HepG2 (cell line): ENCODE measurements around the gene TBC1D30. TPM values are rescaled to one million over a fixed set of nuclear protein-coding genes. Genes with fewer than 3 reads are reported as not detected.
A peak's percentile ranks its signal among the peaks of the same experiment; 100 is the strongest.

ENCODE experiments used
- ATAC-seq: fragments of 200-7000 bp; cut with Tn5 transposase; 3 replicates; pipeline ENCODE4 v1.9.1; 2020; ENCODE audit warnings: mild to moderate bottlenecking, moderate library complexity
- BruUV-seq: library from RNA; stranded (reverse); fragments of 400-500 nt; replicated peaks from 2 replicates; lab custom pipeline; 2021; lab: Mats Ljungman, UMichigan
- CTCF ChIA-PET: fragments of 300-600 bp; formaldehyde crosslinking; extraction: SDS; loops from one replicate; lab custom pipeline; 2021; ENCODE audit warnings: low total read pairs, inconsistent platforms, low intra/inter-chr PET ratio; lab: Yijun Ruan, JAX
- POLR2A ChIA-PET: fragments of 350-600 bp; sonication (Branson Sonifier 250); formaldehyde crosslinking; loops from one replicate; lab custom pipeline; 2020; ENCODE audit warnings: antibody characterized with exemption, inconsistent platforms; lab: Yijun Ruan, JAX
- DNase-seq: peaks from one replicate; pipeline ENCODE4 v3.0.0-alpha.2; 2015; ENCODE audit warnings: low spot score
- FAIRE-seq: peaks from 3 replicates; lab custom pipeline; 2011; peaks lifted over from hg19 to GRCh38; lab: Jason Lieb, UNC
- H2AFZ ChIP-seq: one replicate; pipeline ENCODE4 v1.6.1; 2011; ENCODE audit warnings: low read length, inconsistent platforms
- H3K27ac ChIP-seq: fragments of 300-600 bp; 3 replicates; pipeline ENCODE4 v1.8.0; 2011; ENCODE audit warnings: mixed run types, mild to moderate bottlenecking, mixed read lengths, low read length, inconsistent platforms; ENCODE audit not compliant: insufficient read depth; ENCODE audit errors: extremely low read length
- H3K27me3 ChIP-seq, 2 experiments: fragments of 200-600 bp in 1 of 2; 2 replicates in 1 of 2; 3 replicates in 1 of 2; pipeline versions ENCODE4 v1.6.0 to v1.8.0; 2011; ENCODE audit warnings: low read length in 2 of 2, mild to moderate bottlenecking in 2 of 2, moderate library complexity in 2 of 2, inconsistent platforms in 1 of 2; ENCODE audit not compliant: insufficient read depth in 2 of 2, control insufficient read depth in 1 of 2
- H3K36me3 ChIP-seq, 2 experiments: fragments of 200-600 bp in 1 of 2; replicated peaks in 1 of 2; 2 replicates in 1 of 2; 3 replicates in 1 of 2; pipeline versions ENCODE4 v1.5.1 to v1.8.0; 2011; ENCODE audit warnings: low read length in 2 of 2, inconsistent platforms in 1 of 2; ENCODE audit not compliant: insufficient read depth in 2 of 2, control insufficient read depth in 1 of 2
- H3K4me1 ChIP-seq: 2 replicates; pipeline ENCODE4 v1.5.1; 2012; ENCODE audit warnings: low read length, inconsistent platforms; ENCODE audit not compliant: insufficient read depth
- H3K4me2 ChIP-seq: 2 replicates; pipeline ENCODE4 v1.6.0; 2011; ENCODE audit warnings: low read depth, low read length, inconsistent platforms
- H3K4me3 ChIP-seq, 3 experiments: fragments of 200-600 bp in 1 of 3; sonication (generic), shearing (Covaris generic) in 1 of 3; replicated peaks in 1 of 3; 2 replicates each; pipeline ENCODE4 v1.5.1; 2011 to 2016; ENCODE audit warnings: low read length in 3 of 3, inconsistent platforms in 2 of 3, low read depth in 2 of 3, mild to moderate bottlenecking in 2 of 3, control low read depth in 1 of 3, mixed read lengths in 1 of 3; ENCODE audit not compliant: insufficient read depth in 1 of 3
- H3K79me2 ChIP-seq: one replicate; pipeline ENCODE4 v1.6.1; 2011; ENCODE audit warnings: low read length, inconsistent platforms; ENCODE audit not compliant: insufficient read depth
- H3K9ac ChIP-seq: 2 replicates; pipeline ENCODE4 v1.6.0; 2011; ENCODE audit warnings: mild to moderate bottlenecking, low read depth, low read length, inconsistent platforms; ENCODE audit not compliant: insufficient read depth
- H3K9me3 ChIP-seq: 2 replicates; pipeline ENCODE4 v1.5.1; 2012; ENCODE audit warnings: mild to moderate bottlenecking, low read length
- H4K20me1 ChIP-seq: 2 replicates; pipeline ENCODE4 v1.6.0; 2011; ENCODE audit warnings: inconsistent platforms, mild to moderate bottlenecking, low read length, moderate library complexity; ENCODE audit not compliant: insufficient read depth
- HOXA9 ChIP-seq: sonication (generic); formaldehyde crosslinking; IDR thresholded peaks from 2 replicates; pipeline ENCODE4 v1.8.1; 2022; ENCODE audit warnings: missing genetic modification reagents, mild to moderate bottlenecking, moderate library complexity, borderline replicate concordance
- MED13 ChIP-seq: sonication (generic); formaldehyde crosslinking; IDR thresholded peaks from 2 replicates; pipeline ENCODE4 v1.5.0; 2020; ENCODE audit warnings: missing genetic modification reagents
- MTF2 ChIP-seq: sonication (generic); formaldehyde crosslinking; IDR thresholded peaks from 2 replicates; pipeline ENCODE4 v1.5.0; 2020; ENCODE audit warnings: missing genetic modification reagents, borderline replicate concordance
- MYC ChIP-seq: sonication (generic); formaldehyde crosslinking; IDR thresholded peaks from 2 replicates; pipeline ENCODE4 v1.9.0; 2021; ENCODE audit warnings: missing genetic modification reagents, borderline replicate concordance
- POGZ ChIP-seq: sonication (generic); formaldehyde crosslinking; IDR thresholded peaks from 2 replicates; pipeline ENCODE4 v1.4.0; 2020; ENCODE audit warnings: mild to moderate bottlenecking, missing genetic modification reagents
- POLR2AphosphoS2 ChIP-seq: IDR thresholded peaks from 2 replicates; pipeline ENCODE4 v1.6.1; 2011; ENCODE audit warnings: low read depth, low read length, improper control_type of control experiment
- ZNF468 ChIP-seq: sonication (generic); formaldehyde crosslinking; IDR thresholded peaks from 2 replicates; pipeline ENCODE4 v1.8.0; 2022; ENCODE audit warnings: mild to moderate bottlenecking, moderate library complexity, missing genetic modification reagents
- WGBS: methylation state at CpG from one replicate; pipeline ENCODE4 v1.1.6; 2017; ENCODE audit warnings: low lambda C conversion rate; 5-methylcytosine and 5-hydroxymethylcytosine counted together
- in situ Hi-C: cut with HindIII; loops from 2 replicates; pipeline ENCODE4 v1.10.0; 2017; ENCODE audit warnings: low pct_unique_long_range_greater_than_20kb; ENCODE audit not compliant: extremely low pct_ligation_motif_present
- intact Hi-C: fragments of 100-400 bp; cut with micrococcal nuclease; formaldehyde crosslinking; loops from one replicate; pipeline ENCODE4 v1.10.0; 2022; ENCODE audit not compliant: unreplicated experiment
- polyA plus RNA-seq, 8 experiments: library from polyadenylated mRNA; depleted of rRNA in 3 of 8; stranded (reverse) in 7 of 8; unstranded in 1 of 8; fragments of >200 nt; fragmentation: Illumina TruSeq in 4 of 8; extraction: Trizol in 4 of 8; gene quantifications; 2 replicates each; pipeline versions ENCODE4 v1.2.1 to v1.2.3, GENCODE V29; 2011 to 2016; ENCODE audit warnings: low read depth in 4 of 8, missing spikeins in 1 of 8, mixed read lengths in 1 of 8; ENCODE audit not compliant: insufficient read depth in 1 of 8
- total RNA-seq, 5 experiments: library from RNA; depleted of rRNA; stranded (reverse); fragments of >200 nt; fragmentation: Illumina TruSeq; extraction: Trizol; gene quantifications; 2 replicates each; pipeline ENCODE4 v1.2.3, GENCODE V29; 2016; ENCODE audit warnings: low read depth in 1 of 5
- TF ChIP-seq, protein P1 (sequence below): sonication (generic); formaldehyde crosslinking; IDR thresholded peaks from 2 replicates; pipeline ENCODE4 v1.5.0; 2020; ENCODE audit warnings: missing genetic modification reagents
- TF ChIP-seq, protein P2 (sequence below): IDR thresholded peaks from 2 replicates; pipeline ENCODE4 v1.6.1; 2016; ENCODE audit warnings: low read depth
- TF ChIP-seq, protein P3 (sequence below): sonication (generic); formaldehyde crosslinking; IDR thresholded peaks from 2 replicates; pipeline ENCODE4 v1.5.0; 2020; ENCODE audit warnings: missing genetic modification reagents, mild to moderate bottlenecking, borderline replicate concordance
- TF ChIP-seq, protein P4 (sequence below), 2 experiments: sonication (generic) in 1 of 2; formaldehyde crosslinking in 1 of 2; IDR thresholded peaks; 2 replicates each; pipeline versions ENCODE4 v1.6.1 to v1.9.0; 2014 to 2022; ENCODE audit warnings: antibody characterized with exemption in 1 of 2, borderline replicate concordance in 1 of 2, inconsistent platforms in 1 of 2, low read depth in 1 of 2, missing genetic modification reagents in 1 of 2

Gene TBC1D30
- total and polyA plus RNA-seq, 2 of the 13 experiments (the other 11 are each of a cell fraction or from before 2014, with no cell fraction given), result 0.42 to 0.67 TPM

DNA sequence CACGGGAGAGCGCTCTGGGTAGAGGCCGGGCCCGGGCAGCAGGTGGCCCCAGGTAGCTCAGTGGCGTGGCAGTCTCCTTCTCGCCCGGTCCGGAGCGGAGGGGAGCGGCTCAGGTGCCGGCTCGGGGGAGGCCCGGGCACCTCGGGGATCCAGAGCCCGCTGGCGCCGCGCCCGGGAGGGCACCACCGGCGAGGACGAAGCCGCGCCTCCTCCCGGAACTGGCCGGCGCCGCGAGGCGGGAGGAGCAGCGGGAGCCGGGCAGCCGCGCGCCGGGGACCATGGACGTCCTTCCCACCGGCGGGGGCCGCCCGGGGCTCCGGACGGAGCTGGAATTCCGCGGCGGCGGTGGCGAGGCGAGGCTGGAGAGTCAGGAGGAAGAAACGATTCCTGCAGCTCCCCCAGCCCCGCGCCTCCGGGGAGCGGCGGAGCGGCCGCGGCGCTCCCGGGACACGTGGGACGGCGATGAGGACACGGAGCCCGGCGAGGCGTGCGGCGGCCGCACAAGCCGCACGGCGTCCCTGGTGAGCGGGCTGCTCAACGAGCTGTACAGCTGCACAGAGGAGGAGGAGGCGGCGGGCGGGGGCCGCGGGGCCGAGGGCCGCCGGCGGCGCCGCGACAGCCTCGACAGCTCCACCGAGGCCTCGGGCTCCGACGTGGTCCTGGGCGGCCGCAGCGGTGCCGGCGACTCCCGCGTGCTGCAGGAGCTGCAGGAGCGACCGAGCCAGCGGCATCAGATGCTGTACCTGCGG lies 43.7 kb upstream of the TBC1D30 start:
- POLR2A ChIA-PET, result interaction anchor here (1.0 to 1.3 kb wide), 2 partner anchors 14 to 16 kb away, joined by 3 read pairs; no protein-coding TSS in a partner anchor
- peak overlapping the region; percentile 10 to 58 (median 46); a peak in 5 of 6 replicates for H3K4me3 ChIP-seq
- no peak overlapping the region for H2AFZ ChIP-seq
- CTCF ChIA-PET, result no interaction called here
- H3K4me1 ChIP-seq, result peaks cover 28% of the 10 kb centered on the region
- ATAC-seq, result peak; percentile 94
- peaks cover 2% of the 10 kb centered on the region for H3K9me3 ChIP-seq
- BruUV-seq, result no TSS peak
- no peak for DNase-seq
- FAIRE-seq, result no peak
- H4K20me1 ChIP-seq, result no peaks in the 10 kb centered on the region
- intact Hi-C loops (no loop called here), in situ Hi-C loops (no loop called here)
- no peak overlapping the region for H3K9ac ChIP-seq
- peak overlapping the region; percentile 74 for H3K4me2 ChIP-seq
- no peaks in the 10 kb centered on the region for H3K79me2 ChIP-seq
- H3K27me3 ChIP-seq, result peaks cover 2 to 35% of the 10 kb centered on the region in 2 experiments; a peak in 4 of 5 replicates
- no peaks in the 10 kb centered on the region for H3K36me3 ChIP-seq
- H3K27ac ChIP-seq, result no peak overlapping the region
- WGBS, result 0% methylated on average over 5 of the region's 103 CpGs
- TF ChIP-seq, protein P1, sequence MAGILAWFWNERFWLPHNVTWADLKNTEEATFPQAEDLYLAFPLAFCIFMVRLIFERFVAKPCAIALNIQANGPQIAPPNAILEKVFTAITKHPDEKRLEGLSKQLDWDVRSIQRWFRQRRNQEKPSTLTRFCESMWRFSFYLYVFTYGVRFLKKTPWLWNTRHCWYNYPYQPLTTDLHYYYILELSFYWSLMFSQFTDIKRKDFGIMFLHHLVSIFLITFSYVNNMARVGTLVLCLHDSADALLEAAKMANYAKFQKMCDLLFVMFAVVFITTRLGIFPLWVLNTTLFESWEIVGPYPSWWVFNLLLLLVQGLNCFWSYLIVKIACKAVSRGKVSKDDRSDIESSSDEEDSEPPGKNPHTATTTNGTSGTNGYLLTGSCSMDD (CRISPR knock-in tag), result no peak
- TF ChIP-seq MYC (CRISPR knock-in tag) (no peak), ZNF468 (CRISPR knock-in tag) (no peak), MTF2 (no peak), MED13 (CRISPR knock-in tag) (no peak), POGZ (CRISPR knock-in tag) (no peak), POLR2AphosphoS2 (no peak), HOXA9 (CRISPR knock-in tag) (0 out of 2 replicates have a peak, but pooled peaks have one; percentile 36)
- TF ChIP-seq, protein P2, sequence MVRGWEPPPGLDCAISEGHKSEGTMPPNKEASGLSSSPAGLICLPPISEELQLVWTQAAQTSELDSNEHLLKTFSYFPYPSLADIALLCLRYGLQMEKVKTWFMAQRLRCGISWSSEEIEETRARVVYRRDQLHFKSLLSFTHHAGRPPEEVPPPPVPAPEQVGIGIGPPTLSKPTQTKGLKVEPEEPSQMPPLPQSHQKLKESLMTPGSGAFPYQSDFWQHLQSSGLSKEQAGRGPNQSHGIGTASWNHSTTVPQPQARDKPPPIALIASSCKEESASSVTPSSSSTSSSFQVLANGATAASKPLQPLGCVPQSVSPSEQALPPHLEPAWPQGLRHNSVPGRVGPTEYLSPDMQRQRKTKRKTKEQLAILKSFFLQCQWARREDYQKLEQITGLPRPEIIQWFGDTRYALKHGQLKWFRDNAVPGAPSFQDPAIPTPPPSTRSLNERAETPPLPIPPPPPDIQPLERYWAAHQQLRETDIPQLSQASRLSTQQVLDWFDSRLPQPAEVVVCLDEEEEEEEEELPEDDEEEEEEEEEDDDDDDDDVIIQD (CRISPR knock-in tag), result no peak
- TF ChIP-seq, protein P3, sequence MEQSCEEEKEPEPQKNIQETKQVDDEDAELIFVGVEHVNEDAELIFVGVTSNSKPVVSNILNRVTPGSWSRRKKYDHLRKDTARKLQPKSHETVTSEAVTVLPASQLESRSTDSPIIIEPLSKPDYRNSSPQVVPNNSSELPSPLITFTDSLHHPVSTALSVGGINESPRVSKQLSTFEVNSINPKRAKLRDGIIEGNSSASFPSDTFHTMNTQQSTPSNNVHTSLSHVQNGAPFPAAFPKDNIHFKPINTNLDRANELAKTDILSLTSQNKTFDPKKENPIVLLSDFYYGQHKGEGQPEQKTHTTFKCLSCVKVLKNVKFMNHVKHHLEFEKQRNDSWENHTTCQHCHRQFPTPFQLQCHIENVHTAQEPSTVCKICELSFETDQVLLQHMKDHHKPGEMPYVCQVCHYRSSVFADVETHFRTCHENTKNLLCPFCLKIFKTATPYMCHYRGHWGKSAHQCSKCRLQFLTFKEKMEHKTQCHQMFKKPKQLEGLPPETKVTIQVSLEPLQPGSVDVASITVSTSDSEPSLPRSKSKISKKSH, result no peak
- TF ChIP-seq, protein P4, sequence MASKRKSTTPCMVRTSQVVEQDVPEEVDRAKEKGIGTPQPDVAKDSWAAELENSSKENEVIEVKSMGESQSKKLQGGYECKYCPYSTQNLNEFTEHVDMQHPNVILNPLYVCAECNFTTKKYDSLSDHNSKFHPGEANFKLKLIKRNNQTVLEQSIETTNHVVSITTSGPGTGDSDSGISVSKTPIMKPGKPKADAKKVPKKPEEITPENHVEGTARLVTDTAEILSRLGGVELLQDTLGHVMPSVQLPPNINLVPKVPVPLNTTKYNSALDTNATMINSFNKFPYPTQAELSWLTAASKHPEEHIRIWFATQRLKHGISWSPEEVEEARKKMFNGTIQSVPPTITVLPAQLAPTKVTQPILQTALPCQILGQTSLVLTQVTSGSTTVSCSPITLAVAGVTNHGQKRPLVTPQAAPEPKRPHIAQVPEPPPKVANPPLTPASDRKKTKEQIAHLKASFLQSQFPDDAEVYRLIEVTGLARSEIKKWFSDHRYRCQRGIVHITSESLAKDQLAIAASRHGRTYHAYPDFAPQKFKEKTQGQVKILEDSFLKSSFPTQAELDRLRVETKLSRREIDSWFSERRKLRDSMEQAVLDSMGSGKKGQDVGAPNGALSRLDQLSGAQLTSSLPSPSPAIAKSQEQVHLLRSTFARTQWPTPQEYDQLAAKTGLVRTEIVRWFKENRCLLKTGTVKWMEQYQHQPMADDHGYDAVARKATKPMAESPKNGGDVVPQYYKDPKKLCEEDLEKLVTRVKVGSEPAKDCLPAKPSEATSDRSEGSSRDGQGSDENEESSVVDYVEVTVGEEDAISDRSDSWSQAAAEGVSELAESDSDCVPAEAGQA (IDR thresholded peaks at IDR 0.05; ENCODE audit: low read depth), result no peak
- TF ChIP-seq, protein P4 (CRISPR knock-in tag; IDR thresholded peaks at IDR 0.05; ENCODE audit: borderline replicate concordance), result no peak
